Loucy (cell line): ENCODE measurements around the gene KDELR1.

Source experiments
- EZH2phosphoT487 ChIP-seq: fragments of 200-600 bp; IDR thresholded peaks from 2 replicates; pipeline ENCODE4 v1.6.1; 2018; ENCODE audit warnings: antibody characterized with exemption, mild to moderate bottlenecking, moderate library complexity, borderline replicate concordance
- TF ChIP-seq, protein P1 (sequence below): fragments of 200-600 bp; sonication (generic); conservative IDR thresholded peaks from 2 replicates; pipeline ENCODE4 v1.5.1; 2014; ENCODE audit warnings: mild to moderate bottlenecking, antibody characterized with exemption, low read length

DNA sequence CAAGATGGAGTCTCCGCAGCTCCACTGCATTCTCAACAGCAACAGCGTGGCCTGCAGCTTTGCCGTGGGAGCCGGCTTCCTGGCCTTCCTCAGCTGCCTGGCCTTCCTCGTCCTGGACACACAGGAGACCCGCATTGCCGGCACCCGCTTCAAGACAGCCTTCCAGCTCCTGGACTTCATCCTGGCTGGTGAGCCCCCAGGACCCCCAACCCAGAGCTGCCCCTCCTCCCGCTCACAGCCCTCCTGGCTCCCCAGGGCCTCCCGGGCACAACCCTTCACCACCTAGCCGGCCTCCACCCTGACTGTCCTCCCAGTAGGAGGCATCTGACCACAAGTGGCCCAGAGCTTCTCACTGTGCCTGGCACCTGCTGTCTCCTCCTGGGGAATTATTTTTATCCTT is 17.8 kb downstream of the KDELR1 start:
- TF ChIP-seq, protein P1, sequence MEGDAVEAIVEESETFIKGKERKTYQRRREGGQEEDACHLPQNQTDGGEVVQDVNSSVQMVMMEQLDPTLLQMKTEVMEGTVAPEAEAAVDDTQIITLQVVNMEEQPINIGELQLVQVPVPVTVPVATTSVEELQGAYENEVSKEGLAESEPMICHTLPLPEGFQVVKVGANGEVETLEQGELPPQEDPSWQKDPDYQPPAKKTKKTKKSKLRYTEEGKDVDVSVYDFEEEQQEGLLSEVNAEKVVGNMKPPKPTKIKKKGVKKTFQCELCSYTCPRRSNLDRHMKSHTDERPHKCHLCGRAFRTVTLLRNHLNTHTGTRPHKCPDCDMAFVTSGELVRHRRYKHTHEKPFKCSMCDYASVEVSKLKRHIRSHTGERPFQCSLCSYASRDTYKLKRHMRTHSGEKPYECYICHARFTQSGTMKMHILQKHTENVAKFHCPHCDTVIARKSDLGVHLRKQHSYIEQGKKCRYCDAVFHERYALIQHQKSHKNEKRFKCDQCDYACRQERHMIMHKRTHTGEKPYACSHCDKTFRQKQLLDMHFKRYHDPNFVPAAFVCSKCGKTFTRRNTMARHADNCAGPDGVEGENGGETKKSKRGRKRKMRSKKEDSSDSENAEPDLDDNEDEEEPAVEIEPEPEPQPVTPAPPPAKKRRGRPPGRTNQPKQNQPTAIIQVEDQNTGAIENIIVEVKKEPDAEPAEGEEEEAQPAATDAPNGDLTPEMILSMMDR = no peak
- no peak for TF ChIP-seq EZH2phosphoT487
